ENCODE data around the gene CADPS.

CADPS gene

DNA sequence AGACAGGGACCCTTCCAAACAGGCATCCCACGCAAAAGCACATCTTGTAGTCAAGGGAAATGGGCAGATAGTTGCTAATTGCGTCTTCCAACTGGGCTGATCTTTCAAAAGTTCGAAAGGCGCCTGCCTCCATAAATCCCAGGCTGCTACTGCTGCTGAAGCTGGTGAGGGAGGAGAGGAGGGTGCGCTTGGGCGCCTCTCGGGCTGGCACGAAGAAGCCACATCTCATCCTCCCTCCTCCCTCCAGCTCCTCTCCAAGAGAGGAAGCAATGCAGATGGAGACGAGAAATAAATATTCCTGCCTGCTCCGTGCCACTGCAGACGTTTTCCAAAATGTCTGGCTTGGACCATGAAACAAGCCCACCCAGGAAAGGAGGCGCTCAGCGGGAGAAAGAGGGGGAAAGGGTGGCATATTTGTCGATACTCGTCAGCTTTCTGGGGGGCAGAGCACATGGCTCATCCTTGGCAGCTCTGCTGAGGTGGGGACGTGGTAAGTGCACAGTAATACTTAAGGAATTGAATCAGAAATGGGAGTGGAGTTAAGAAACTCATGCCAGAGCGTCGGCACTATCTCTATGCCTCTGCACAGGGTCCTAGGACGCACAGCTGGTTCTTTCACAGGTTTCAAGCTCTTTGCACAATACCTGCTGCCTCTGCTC is 413.0 kb downstream of the CADPS start:
- no peak for TF ChIP-seq ZNF274 (IDR thresholded peaks at IDR 0.05; ENCODE audit: low read depth, low read length)
- H3K4me3 ChIP-seq (ENCODE audit: low read length), result no peak overlapping the region

DNA sequence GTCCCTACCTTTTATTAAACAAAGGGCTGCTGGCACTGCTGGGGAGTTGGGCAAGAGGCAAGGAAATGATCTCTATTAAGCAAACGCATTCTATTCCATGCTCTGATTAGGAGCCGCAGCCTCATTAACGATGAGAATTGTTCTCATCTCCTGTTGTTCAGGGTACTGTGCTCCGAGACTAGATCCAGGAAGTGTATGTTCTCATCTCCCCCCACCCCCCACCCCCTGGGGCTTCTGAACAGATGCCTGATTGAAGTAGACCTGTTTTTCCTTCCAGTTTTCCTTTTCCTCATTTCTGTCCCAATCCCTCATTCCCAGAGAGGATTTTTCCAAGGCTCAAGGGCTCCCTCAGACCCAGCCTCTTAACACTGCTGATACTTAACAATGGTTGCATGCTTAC is 420.3 kb downstream of the CADPS start:
- no peak for TF ChIP-seq ZNF274 (IDR thresholded peaks at IDR 0.05; ENCODE audit: low read depth, low read length)
- H3K4me3 ChIP-seq (ENCODE audit: low read length), result no peak overlapping the region

DNA sequence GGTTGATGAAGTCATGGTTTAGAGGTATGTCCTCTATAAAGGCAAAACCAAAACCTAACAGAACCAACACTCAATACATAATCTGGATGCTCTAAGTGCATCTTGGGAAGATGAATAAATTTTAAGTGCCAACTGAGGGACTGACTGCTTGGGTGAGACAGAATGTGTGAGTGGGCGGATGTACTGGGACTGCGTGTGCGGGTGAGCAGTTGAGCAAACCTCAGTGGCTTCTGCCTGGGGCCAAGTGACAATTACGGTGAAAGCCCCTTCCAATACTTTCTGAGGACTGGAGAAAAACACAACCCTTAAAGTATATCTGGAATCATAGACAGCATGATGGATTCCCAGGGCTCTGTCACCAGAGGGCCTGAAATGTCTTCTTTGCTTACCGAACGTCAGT is 421.8 kb downstream of the CADPS start:
- TF ChIP-seq ZNF274 (IDR thresholded peaks at IDR 0.05; ENCODE audit: low read depth, low read length), result no peak
- H3K4me3 ChIP-seq (ENCODE audit: low read length), result no peak overlapping the region

- no peak overlapping the region for H3K4me3 ChIP-seq (ENCODE audit: low read length)
- no peak for TF ChIP-seq ZNF274 (IDR thresholded peaks at IDR 0.05; ENCODE audit: low read depth, low read length)
Observed at GRCh38 chr3:62451211-62451887, 423.9 kb downstream of the CADPS start.

- H3K4me3 ChIP-seq (ENCODE audit: low read length), result no peak overlapping the region
- no peak for TF ChIP-seq ZNF274 (IDR thresholded peaks at IDR 0.05; ENCODE audit: low read depth, low read length)
Observed at GRCh38 chr3:62446337-62446940, 428.8 kb downstream of the CADPS start.

DNA sequence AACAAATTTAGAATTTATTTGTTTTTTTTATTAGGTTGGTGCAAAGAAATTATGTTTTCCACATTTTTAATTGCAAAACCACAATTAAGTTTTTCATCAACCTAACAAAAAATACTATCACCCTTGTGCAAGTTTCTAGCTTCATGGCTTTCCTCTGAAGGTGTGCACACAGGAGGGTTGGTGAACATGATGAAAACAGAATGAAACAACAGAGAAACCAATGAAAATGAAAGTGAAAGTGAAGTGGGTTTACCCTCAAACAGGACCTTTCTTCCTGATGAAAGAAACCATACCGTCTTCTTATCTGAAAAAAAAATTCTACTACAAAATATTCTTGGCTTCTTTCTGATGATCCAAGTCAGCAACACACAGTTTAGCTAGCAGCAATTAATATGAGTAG is 429.9 kb downstream of the CADPS start:
- TF ChIP-seq ZNF274 (IDR thresholded peaks at IDR 0.05; ENCODE audit: low read depth, low read length), result no peak
- no peak overlapping the region for H3K4me3 ChIP-seq (ENCODE audit: low read length)

DNA sequence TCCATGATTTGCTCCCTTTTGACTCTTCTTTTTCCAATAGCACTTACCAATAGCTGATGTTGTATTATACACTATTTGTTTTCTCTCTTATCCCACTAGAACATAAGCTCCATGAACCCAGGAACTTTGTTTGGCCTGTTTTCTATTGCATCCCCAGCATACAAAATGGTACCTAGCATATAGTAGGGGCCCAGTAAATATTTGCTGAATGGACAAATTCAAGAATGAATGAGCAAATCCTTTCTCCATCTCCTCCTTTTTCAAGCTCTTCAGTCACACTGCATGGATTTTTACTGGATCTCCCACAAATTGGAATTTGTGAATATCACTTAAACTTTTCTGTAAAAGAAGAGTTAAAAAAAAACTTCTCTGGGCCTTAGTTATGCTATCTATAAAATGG is 435.2 kb downstream of the CADPS start:
- TF ChIP-seq ZNF274 (IDR thresholded peaks at IDR 0.05; ENCODE audit: low read depth, low read length), result no peak
- H3K4me3 ChIP-seq (ENCODE audit: low read length), result no peak overlapping the region

GRCh38 chr3:62439176-62439813 is 435.9 kb downstream of the CADPS start:
- H3K4me3 ChIP-seq (ENCODE audit: low read length), result no peak overlapping the region
- no peak for TF ChIP-seq ZNF274 (IDR thresholded peaks at IDR 0.05; ENCODE audit: low read depth, low read length)

DNA sequence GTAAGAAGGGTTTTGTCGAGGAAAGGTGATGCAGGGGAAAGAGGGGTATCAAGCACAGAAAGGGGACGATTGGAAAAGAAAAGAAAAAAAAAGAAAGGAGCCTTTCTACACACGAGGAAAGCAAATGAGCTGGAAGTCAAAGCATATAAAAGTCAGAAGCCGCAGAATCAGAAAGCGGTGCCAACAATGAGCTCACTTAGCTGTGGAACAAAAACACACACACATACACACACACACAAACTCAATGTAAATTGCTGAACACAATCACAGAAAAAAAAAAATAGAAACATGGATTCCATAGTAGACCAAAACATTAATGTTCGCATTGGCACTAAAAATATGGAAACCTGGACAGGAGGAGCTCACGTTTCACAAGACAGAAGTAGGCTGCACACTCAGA is 438.4 kb downstream of the CADPS start:
- TF ChIP-seq ZNF274 (IDR thresholded peaks at IDR 0.05; ENCODE audit: low read depth, low read length), result no peak
- no peak overlapping the region for H3K4me3 ChIP-seq (ENCODE audit: low read length)

GRCh38 chr3:62433396-62433795 is 441.8 kb downstream of the CADPS start:
- no peak for TF ChIP-seq ZNF274 (IDR thresholded peaks at IDR 0.05; ENCODE audit: low read depth, low read length)

GRCh38 chr3:62421207-62421606 is 454.0 kb downstream of the CADPS start:
- no peak overlapping the region for H3K4me3 ChIP-seq (ENCODE audit: low read length)
- TF ChIP-seq ZNF274 (IDR thresholded peaks at IDR 0.05; ENCODE audit: low read depth, low read length), result no peak

More at GRCh38 chr3:62433396-62433795, 441.8 kb downstream of the CADPS start:
- no peak overlapping the region for H3K4me3 ChIP-seq (ENCODE audit: low read length)

- no peak for TF ChIP-seq ZNF274 (IDR thresholded peaks at IDR 0.05; ENCODE audit: low read depth, low read length)
- no peak overlapping the region for H3K4me3 ChIP-seq (ENCODE audit: low read length)
Observed at GRCh38 chr3:62416144-62416543, 459.1 kb downstream of the CADPS start.

DNA sequence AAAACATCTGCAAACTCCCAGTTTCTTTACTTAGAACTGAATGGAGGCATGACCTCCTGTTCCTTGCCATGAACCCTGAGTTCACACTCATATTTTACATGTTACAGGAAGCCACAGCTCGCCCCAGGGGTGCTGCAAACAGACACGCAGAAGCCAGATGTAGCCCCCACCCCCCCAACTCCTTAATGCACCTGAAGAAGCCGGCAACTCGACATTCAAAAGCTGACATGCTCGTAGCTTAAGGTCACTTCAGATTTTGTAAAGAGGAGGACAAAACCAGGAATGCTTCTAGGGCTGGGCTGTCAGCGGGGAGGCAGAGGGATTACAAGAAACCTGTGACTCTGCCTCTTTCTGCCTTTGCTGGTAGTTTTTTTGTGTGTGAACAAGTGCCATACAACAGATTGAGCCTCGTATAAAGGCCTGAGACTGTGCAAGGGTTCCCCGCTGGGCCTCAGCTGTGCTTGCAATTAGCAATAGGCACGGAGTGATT is 459.9 kb downstream of the CADPS start:
- no peak overlapping the region for H3K4me3 ChIP-seq (ENCODE audit: low read length)

GRCh38 chr3:62414786-62415185 is 460.4 kb downstream of the CADPS start:
- H3K4me3 ChIP-seq (ENCODE audit: low read length), result no peak overlapping the region
- TF ChIP-seq ZNF274 (IDR thresholded peaks at IDR 0.05; ENCODE audit: low read depth, low read length), result no peak

More for the DNA sequence above, 459.9 kb downstream of the CADPS start:
- TF ChIP-seq ZNF274 (IDR thresholded peaks at IDR 0.05; ENCODE audit: low read depth, low read length), result no peak

Measured in GM08714 (cell line).